Measurements from ENCODE around the gene CNTN4. TPM values are rescaled to one million over a fixed set of nuclear protein-coding genes. Genes with fewer than 3 reads are reported as not detected.

CNTN4 gene
- total RNA-seq, 3 donors from 2014 or later (not counting 1 experiment from before 2014, with no cell fraction given): not detected

DNA sequence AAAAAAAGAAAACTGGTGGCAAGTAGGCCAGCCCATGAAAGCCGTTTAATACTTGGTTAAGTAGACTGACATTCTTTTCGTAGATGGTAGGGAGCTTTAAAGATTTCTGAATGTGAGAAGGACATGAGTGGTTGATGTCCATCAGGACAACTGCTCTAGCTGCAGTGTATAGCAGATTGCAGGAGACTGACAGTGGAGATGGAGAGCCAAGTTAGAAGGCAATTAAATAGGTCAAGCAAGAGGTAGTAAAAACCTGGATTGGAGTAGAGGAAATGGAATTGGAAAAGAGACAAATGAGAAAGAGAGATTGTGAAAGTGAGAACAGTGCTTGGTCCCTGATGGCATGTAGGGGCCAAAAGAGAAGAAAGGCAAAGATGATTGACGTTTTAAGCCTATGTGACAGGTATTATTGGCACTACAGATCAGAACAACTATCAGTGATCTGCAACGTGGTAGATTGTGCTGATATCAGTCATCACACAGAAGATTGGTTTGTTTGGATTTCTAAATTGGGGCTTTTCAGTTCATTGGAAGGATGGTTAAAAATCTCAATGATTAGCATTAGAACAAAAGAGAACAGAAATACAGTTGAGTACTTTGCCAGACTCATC is 74.0 kb downstream of the CNTN4 start:
- DNase-seq (no peak), ATAC-seq (no peak)
- Histone ChIP-seq H3K27ac (ENCODE audit: low read length) (no peak overlapping the region), H3K27me3 (ENCODE audit: control insufficient read depth, insufficient read depth, low read length) (no peaks in the 10 kb centered on the region), H3K4me3 (ENCODE audit: low read length) (no peak overlapping the region), H3K4me1 (ENCODE audit: control insufficient read depth, insufficient read depth, low read length) (no peaks in the 10 kb centered on the region), H3K9me3 (ENCODE audit: control insufficient read depth, insufficient read depth, low read length) (no peaks in the 10 kb centered on the region), H3K36me3 (ENCODE audit: control insufficient read depth, insufficient read depth, low read length) (no peaks in the 10 kb centered on the region)
- intact Hi-C loops (cut with micrococcal nuclease): no loop called here
- TF ChIP-seq, protein P1, sequence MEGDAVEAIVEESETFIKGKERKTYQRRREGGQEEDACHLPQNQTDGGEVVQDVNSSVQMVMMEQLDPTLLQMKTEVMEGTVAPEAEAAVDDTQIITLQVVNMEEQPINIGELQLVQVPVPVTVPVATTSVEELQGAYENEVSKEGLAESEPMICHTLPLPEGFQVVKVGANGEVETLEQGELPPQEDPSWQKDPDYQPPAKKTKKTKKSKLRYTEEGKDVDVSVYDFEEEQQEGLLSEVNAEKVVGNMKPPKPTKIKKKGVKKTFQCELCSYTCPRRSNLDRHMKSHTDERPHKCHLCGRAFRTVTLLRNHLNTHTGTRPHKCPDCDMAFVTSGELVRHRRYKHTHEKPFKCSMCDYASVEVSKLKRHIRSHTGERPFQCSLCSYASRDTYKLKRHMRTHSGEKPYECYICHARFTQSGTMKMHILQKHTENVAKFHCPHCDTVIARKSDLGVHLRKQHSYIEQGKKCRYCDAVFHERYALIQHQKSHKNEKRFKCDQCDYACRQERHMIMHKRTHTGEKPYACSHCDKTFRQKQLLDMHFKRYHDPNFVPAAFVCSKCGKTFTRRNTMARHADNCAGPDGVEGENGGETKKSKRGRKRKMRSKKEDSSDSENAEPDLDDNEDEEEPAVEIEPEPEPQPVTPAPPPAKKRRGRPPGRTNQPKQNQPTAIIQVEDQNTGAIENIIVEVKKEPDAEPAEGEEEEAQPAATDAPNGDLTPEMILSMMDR (IDR thresholded peaks at IDR 0.05): no peak
- 69% methylated on average over 4 of the region's 4 CpGs for WGBS (ENCODE audit: insufficient coverage)
- no peaks in the 10 kb centered on the region for H3K27me3 Mint-ChIP-seq (ENCODE audit: low read depth in 2 of 2)
- H3K36me3 Mint-ChIP-seq: no peaks in the 10 kb centered on the region
- H3K4me1 Mint-ChIP-seq: no peaks in the 10 kb centered on the region
- peaks cover 8 to 10% of the 10 kb centered on the region in 2 donors for H3K9me3 Mint-ChIP-seq
- no peak overlapping the region for H3K27ac Mint-ChIP-seq
- no peak overlapping the region for H3K4me3 Mint-ChIP-seq

GRCh38 chr3:2180634-2181033 is 82.0 kb downstream of the CNTN4 start:
- Mint-ChIP-seq H3K4me3 (no peak overlapping the region), H3K27ac (no peak overlapping the region), H3K36me3 (no peaks in the 10 kb centered on the region), H3K4me1 (no peaks in the 10 kb centered on the region), H3K9me3 (peaks cover 3 to 8% of the 10 kb centered on the region in 2 donors), H3K27me3 (ENCODE audit: low read depth in 2 of 2) (no peaks in the 10 kb centered on the region)
- H3K27me3 ChIP-seq (ENCODE audit: control insufficient read depth, insufficient read depth, low read length): no peaks in the 10 kb centered on the region
- H3K4me1 ChIP-seq (ENCODE audit: control insufficient read depth, insufficient read depth, low read length): no peaks in the 10 kb centered on the region
- H3K9me3 ChIP-seq (ENCODE audit: control insufficient read depth, insufficient read depth, low read length): no peaks in the 10 kb centered on the region
- intact Hi-C loops (cut with micrococcal nuclease): no loop called here
- H3K36me3 ChIP-seq (ENCODE audit: control insufficient read depth, insufficient read depth, low read length): no peaks in the 10 kb centered on the region
- H3K27ac ChIP-seq (ENCODE audit: low read length): no peak overlapping the region
- H3K4me3 ChIP-seq (ENCODE audit: low read length): no peak overlapping the region
- TF ChIP-seq, protein P1 (IDR thresholded peaks at IDR 0.05): no peak
- 80% methylated on average over 2 of the region's 2 CpGs for WGBS (ENCODE audit: insufficient coverage)
- DNase-seq (no peak), ATAC-seq (no peak)

- Mint-ChIP-seq H3K4me3 (no peak overlapping the region), H3K27me3 (ENCODE audit: low read depth in 2 of 2) (no peaks in the 10 kb centered on the region), H3K4me1 (no peaks in the 10 kb centered on the region), H3K27ac (no peak overlapping the region), H3K36me3 (no peaks in the 10 kb centered on the region), H3K9me3 (peaks cover 8% of the 10 kb centered on the region in 2 donors)
- H3K4me3 ChIP-seq (ENCODE audit: low read length): no peak overlapping the region
- H3K27ac ChIP-seq (ENCODE audit: low read length): no peak overlapping the region
- no peaks in the 10 kb centered on the region for H3K9me3 ChIP-seq (ENCODE audit: control insufficient read depth, insufficient read depth, low read length)
- H3K27me3 ChIP-seq (ENCODE audit: control insufficient read depth, insufficient read depth, low read length): no peaks in the 10 kb centered on the region
- WGBS (ENCODE audit: insufficient coverage): 70% methylated on average over 3 of the region's 3 CpGs
- ATAC-seq (no peak), DNase-seq (no peak)
- H3K36me3 ChIP-seq (ENCODE audit: control insufficient read depth, insufficient read depth, low read length): no peaks in the 10 kb centered on the region
- TF ChIP-seq, protein P1 (IDR thresholded peaks at IDR 0.05): no peak
- H3K4me1 ChIP-seq (ENCODE audit: control insufficient read depth, insufficient read depth, low read length): no peaks in the 10 kb centered on the region
- intact Hi-C loops (cut with micrococcal nuclease): no loop called here
Measured at GRCh38 chr3:2198776-2199279, 100.2 kb downstream of the CNTN4 start.

DNA sequence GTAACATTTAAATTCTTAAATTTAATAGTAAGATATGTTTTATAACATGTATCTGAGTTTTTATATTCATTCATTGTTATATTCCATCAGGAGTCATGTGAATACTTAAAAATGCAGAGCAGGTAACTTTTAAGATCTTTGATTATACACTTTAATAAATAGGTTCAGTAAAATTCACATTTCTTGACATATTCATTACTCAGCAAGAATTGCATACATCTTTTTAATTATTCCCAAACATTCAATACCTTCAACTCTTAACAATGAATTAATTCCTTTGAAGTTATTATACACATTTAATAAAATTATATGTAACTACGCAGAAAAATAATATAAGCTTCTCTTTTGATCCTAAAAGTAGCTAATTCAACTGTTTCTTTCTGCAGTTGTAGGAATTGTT is 105.4 kb downstream of the CNTN4 start:
- no peaks in the 10 kb centered on the region for H3K36me3 ChIP-seq (ENCODE audit: control insufficient read depth, insufficient read depth, low read length)
- H3K27ac Mint-ChIP-seq: no peak overlapping the region
- DNase-seq (no peak), ATAC-seq (no peak)
- peaks cover 6% of the 10 kb centered on the region for H3K36me3 Mint-ChIP-seq
- H3K4me1 Mint-ChIP-seq: no peaks in the 10 kb centered on the region
- H3K27me3 Mint-ChIP-seq (ENCODE audit: low read depth in 2 of 2): no peaks in the 10 kb centered on the region
- H3K9me3 Mint-ChIP-seq: peaks cover 13 to 17% of the 10 kb centered on the region in 2 donors
- H3K9me3 ChIP-seq (ENCODE audit: control insufficient read depth, insufficient read depth, low read length): no peaks in the 10 kb centered on the region
- no peak overlapping the region for H3K4me3 ChIP-seq (ENCODE audit: low read length)
- no peaks in the 10 kb centered on the region for H3K27me3 ChIP-seq (ENCODE audit: control insufficient read depth, insufficient read depth, low read length)
- WGBS (ENCODE audit: insufficient coverage): no CpG with 5 or more reads among the region's 1 CpG
- intact Hi-C loops (cut with micrococcal nuclease): no loop called here
- H3K27ac ChIP-seq (ENCODE audit: low read length): no peak overlapping the region
- H3K4me1 ChIP-seq (ENCODE audit: control insufficient read depth, insufficient read depth, low read length): no peaks in the 10 kb centered on the region
- H3K4me3 Mint-ChIP-seq: no peak overlapping the region
- TF ChIP-seq, protein P1 (IDR thresholded peaks at IDR 0.05): no peak
